Subcutaneous adipose tissue (tissue), 4 donors: ENCODE measurements around the gene IGF1R. TPM values are rescaled to one million over a fixed set of nuclear protein-coding genes. Genes with fewer than 3 reads are reported as not detected.

ENCODE experiments used
- total RNA-seq, 4 donors: library from RNA; depleted of rRNA; stranded (reverse); fragments of >200 nt; gene quantifications; one replicate each; pipeline ENCODE4 v1.1.0, GENCODE V29; 2016
- TF ChIP-seq, protein P1 (sequence below): fragments of 450-650 bp; IDR thresholded peaks from one replicate; pipeline ENCODE4 v1.5.1; 2016; ENCODE audit warnings: low read depth, mild to moderate bottlenecking, control low read depth, antibody characterized with exemption, moderate library complexity

Gene IGF1R
- total RNA-seq, 4 donors from 2014 or later = 27.4 to 53.7 (median 49.7) TPM

DNA sequence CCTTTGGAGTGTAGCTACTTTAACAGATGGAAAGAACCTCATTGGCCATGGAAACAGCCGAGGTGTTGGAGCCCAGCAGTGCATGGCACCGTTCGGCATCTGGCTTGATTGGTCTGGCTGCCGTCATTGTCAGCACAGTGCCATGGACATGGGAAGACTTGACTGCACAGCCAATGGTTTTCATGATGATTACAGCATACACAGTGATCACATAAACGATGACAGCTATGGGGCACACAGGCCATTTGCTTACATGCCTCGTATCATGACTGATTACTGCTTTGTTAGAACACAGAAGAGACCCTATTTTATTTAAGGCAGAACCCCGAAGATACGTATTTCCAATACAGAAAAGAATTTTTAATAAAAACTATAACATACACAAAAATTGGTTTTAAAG, 315.1 kb downstream of the IGF1R start:
- TF ChIP-seq, protein P1, sequence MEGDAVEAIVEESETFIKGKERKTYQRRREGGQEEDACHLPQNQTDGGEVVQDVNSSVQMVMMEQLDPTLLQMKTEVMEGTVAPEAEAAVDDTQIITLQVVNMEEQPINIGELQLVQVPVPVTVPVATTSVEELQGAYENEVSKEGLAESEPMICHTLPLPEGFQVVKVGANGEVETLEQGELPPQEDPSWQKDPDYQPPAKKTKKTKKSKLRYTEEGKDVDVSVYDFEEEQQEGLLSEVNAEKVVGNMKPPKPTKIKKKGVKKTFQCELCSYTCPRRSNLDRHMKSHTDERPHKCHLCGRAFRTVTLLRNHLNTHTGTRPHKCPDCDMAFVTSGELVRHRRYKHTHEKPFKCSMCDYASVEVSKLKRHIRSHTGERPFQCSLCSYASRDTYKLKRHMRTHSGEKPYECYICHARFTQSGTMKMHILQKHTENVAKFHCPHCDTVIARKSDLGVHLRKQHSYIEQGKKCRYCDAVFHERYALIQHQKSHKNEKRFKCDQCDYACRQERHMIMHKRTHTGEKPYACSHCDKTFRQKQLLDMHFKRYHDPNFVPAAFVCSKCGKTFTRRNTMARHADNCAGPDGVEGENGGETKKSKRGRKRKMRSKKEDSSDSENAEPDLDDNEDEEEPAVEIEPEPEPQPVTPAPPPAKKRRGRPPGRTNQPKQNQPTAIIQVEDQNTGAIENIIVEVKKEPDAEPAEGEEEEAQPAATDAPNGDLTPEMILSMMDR = no peak

DNA sequence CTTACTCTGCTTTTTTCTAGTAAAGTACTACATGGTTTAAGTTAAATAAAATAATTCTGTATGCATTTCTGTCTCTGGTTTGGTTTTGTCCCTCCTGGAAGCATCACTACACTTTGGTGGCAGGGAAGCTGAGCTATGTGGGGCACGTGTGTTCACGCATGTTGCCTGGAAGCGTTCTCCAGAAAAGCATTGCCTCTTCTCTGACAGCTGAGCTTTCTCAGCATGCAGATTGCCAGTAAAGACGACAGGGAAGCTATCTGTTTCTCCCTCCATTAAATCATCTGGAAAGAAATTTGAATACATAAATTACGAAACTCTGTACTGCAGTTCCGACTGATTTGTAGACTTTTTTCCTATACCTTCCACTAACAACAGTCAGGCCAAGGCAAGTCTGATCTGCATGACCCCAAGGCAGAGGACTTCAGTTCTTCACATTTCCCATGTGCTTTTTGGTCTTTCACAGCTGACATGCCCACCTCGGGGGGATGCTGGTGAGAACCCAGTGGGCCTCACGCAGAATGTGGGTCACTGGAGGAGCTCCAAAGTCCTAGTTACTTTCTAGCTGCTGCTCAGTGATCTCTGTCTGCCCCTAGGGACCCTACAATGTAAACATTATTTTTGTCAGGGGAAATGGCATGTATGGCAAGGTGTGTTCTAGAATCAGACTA, 316.3 kb downstream of the IGF1R start:
- TF ChIP-seq, protein P1 = no peak

DNA sequence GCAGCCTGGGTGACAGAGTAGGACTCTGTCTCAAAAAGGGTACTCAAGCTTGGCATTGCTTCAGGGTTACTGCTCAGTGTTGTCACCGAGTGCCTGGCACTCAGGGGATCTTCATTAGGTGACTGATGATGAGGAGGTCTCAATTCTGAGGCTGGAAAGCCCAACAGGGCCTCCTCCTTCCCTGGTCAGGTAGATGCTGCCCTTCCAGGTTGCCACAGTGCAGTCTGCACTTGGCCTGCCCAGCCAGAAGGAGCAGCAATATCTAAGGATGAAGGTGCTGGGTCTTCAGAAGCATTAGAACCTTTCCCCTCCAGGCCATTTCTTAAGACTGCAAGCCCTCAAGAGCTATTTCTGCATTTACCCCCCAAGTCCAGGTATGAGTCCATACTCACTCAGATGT, 317.3 kb downstream of the IGF1R start:
- TF ChIP-seq, protein P1 = no peak

DNA sequence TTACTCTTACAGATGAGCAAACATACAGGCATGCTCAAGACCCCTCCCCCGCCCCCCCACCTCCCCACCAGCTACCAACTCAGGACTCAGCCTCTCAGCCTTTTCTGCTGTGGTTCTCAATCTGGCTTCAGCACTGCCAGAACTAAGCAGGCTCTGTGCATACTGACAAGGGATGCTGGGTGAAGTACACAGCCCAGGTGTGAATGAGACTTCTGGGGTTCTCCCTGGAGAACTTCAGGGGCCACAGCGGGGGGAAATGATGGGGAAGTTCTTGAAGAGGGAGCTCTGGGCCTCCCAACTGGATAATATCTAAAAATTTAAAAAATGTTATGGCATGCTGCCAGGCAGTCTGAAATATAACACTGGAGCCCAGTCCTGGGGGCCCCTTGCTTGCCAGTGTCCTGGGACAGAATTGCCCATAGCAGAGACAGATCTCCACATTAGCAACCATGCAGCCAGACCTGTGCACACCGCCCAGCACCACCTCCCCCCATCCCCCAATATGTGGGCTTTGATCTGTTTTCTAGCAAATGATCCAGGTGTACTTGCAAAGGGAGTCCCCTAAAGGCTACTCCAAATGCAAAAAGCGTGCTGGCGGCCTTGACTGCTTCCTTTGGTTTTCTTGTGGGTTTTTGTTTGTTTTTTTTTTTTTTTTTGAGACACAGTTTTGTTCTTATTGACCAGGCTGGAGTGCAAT, 317.9 kb downstream of the IGF1R start:
- TF ChIP-seq, protein P1 = no peak

DNA sequence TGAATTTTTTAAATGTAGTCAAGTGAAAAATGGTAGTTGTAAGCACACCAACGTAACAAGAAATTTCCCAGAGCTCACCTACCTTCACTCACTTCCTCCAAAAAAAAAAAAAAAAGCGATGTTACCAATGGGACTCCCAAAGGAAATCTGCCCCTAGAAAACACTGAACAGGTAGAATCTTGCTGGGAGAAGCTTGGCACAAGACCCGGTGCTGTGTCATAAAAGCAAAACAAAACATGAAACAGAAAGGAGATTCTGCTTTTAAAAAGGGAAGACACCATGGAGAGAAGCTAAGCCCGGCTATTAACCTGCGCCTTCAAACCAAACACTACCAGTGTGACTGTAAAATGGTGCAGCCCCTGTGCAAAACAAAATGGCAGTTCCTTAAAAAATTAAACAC, 318.8 kb downstream of the IGF1R start:
- TF ChIP-seq, protein P1 = no peak

DNA sequence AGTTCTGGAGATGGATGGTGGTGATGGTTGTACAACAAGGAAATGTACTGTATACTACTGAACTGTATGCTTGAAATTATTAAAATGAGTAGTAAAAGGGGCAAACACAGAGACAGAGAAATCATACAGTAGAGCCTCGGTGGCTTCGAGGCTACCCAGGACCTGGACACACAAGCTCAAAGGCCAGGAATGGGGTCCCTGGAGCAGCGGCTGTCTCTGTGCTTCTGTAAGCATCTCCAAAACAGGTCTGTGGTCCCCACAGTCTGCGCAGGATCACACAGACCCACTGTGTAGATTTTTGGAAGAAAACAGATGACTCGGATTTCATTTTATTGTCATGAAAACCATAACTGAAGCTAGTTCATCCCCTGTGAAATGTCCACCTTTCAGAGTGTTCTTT, 319.6 kb downstream of the IGF1R start:
- TF ChIP-seq, protein P1 = no peak

DNA sequence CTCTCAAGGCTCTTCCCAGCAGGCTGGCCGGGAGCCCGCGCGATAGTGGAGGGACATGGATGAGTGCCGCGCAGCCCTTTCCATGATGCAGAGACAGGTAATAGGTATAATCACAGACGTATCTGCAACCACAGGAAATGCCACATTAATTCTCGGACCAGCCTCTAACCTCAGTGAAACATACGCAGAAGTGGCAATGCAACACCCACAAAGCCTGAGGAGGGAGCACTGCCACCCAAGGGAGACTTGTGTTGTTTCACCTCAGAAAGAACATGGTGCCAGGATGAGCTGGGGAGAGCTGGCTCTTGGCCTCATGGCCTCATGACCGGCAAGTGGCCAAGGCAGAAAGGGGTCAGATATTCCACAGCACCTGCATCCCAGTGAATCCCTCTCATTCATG, 320.2 kb downstream of the IGF1R start:
- TF ChIP-seq, protein P1 = no peak
